Pulmonary artery endothelial cell (primary cell): ENCODE measurements around the gene PODXL2. TPM values are rescaled to one million over a fixed set of nuclear protein-coding genes. Genes with fewer than 3 reads are reported as not detected.
"Not testable (repeated sequence)": the region's sequence is repeated elsewhere in the genome, so short reads cannot be mapped to it uniquely, and the experiment has no call there.

Experiments used
- DNase-seq: peaks from one replicate; pipeline ENCODE4 v3.0.0-alpha.2; 2011; ENCODE audit warnings: low read depth, low spot score
- total RNA-seq: library from RNA; depleted of rRNA; stranded (reverse); fragments of >200 nt; gene quantifications from 2 replicates; pipeline ENCODE4 v1.2.3, GENCODE V29; 2014

Gene PODXL2
- total RNA-seq, 1 donor from 2014 or later: 6.0 TPM

DNA sequence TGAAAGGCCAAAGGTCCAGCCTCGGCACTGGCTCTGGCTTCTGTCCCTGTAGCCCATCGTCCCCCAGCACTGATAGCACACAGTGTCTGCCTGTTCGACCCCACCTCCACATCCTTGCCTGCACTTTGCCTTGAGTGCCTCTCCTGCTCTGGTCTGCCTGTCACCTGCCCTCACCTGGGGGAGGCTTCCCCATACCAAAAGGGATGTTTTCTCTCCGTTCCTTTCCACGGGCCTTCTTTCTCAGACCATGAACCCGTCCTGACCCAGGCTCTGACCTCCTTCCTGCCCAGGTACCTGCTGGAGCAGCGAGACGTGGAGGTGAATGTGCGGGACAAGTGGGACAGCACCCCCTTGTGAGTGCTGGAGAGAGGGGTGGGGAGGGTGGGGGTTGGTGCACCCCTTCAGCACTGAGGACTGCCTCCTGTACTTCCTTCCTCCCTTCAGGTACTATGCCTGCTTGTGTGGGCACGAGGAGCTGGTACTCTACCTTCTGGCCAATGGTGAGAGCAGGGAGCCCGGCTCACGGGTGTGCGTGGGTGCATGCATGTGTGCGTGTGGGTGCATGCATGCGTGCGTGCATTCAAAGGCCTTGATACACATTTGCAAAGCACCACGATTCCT lies 45.2 kb downstream of the PODXL2 start:
- DNase-seq: no peak

GRCh38 chr3:127674790-127675189 lies 45.8 kb downstream of the PODXL2 start:
- DNase-seq: no peak

DNA sequence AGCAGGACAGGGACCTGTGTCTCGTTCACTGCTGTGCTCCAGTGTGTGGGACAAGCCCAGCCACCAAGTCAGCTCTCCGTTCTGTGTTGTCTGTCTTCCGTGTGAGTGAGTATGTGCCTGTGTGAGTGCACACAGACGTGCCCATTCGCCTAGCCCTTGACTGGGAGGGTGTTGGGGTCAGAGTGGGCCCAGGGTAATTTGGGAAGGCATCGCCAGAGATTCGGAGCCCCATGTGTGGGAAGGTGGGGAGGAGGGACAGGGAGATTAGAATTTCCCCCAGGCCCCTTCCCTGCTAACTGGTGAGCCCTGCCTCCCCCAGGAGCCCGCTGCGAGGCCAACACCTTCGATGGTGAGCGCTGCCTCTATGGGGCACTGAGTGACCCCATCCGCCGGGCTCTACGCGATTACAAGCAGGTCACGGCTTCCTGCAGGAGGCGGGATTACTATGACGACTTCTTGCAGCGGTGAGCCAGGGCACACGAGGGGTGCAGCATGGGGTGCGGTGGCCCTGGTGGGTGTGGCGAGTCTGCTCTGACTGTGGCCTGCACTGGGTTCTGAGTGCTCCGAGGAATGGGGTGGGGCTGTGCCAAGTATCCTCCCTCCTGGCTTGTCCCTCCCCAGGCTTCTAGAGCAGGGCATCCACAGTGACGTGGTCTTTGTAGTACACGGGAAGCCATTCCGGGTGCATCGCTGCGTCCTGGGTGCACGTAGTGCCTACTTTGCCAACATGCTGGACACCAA lies 46.8 kb downstream of the PODXL2 start:
- DNase-seq: no peak

DNA sequence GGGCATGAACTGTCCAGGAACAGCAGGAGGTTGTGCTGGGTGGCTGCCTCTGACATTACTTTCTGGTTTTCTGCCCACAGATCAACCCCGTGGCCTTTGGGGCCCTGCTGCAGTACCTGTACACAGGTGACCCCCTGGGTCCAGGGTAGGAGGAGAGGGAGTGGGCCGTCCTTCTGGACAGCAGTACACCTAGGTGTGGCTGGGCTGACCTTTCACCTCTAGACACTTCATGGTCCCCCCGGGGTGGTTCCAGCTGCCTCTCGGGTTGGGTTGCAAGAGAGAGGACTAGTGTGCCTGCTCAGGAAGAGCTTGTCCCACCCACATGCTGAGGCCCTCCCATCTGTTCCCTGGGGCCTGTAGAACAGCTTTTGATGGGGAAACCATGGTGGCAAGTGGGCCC lies 47.5 kb downstream of the PODXL2 start:
- no peak for DNase-seq

- DNase-seq: no peak
These were observed 48.0 kb downstream of the PODXL2 start for GRCh38 chr3:127676921-127677351.

GRCh38 chr3:127677541-127678314 lies 48.7 kb downstream of the PODXL2 start:
- DNase-seq: no peak

DNA sequence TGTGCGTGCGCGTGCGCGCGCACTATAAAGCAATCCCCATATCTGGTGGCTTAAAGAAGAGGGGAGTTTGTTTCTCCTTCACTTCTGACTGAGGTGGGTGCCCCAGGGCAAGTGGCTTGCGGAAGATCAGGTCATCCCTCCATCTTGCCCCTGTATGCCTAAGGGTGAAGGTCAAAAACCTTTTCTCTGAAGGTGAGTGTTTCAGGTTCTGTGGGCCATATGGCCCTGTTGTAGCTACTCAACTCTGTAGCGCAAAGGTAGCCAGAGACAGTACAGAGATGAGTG lies 49.3 kb downstream of the PODXL2 start:
- no peak for DNase-seq

GRCh38 chr3:127678611-127679533 lies 49.9 kb downstream of the PODXL2 start:
- DNase-seq: no peak

GRCh38 chr3:127679534-127680145 lies 50.7 kb downstream of the PODXL2 start:
- no peak for DNase-seq

DNA sequence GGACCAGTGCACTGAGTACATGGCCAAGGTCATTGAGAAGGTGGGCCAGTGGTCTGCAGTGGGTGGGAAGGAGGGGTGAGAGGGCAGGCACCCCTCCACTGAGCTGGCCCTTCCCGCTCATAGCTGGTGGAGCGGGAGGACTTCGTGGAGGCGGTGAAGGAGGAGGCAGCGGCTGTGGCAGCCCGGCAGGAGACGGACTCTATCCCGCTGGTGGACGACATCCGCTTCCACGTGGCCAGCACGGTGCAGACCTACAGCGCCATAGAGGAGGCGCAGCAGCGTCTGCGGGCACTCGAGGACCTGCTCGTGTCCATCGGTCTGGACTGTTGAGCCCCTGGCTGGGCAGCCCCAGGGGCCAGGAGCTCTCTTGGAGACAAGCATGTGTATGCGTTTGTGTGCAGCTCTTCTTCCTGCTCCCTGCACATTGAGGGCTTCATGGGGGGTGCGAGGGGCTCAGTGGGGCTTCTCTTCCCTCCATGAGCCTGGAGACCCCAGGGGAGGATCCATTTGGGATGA lies 51.2 kb downstream of the PODXL2 start:
- no peak for DNase-seq

- no peak for DNase-seq
These were observed 51.8 kb downstream of the PODXL2 start for GRCh38 chr3:127680798-127681221.

- DNase-seq: not testable (repeated sequence)
These were observed 53.2 kb downstream of the PODXL2 start for GRCh38 chr3:127682175-127682554.

DNA sequence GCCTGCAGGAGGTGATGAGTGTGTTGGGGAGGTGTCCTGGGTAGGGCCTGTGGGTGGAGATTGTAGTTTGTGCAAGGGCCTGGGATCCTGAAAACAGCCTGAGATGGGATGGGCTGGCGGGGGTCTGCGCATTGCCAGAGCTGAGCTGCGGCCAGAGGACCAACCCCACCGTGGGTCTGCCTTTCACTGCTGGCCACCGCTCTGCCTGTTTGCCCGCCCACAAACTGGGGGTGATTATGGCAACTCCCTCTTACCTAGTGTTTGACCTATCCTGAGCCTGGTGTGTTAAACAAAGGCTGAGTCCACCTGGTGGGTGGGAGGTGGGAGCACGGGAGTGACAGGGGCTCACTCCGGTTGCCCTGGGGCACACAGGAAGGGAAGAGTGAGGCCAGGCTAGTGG lies 53.6 kb downstream of the PODXL2 start:
- no peak for DNase-seq

DNA sequence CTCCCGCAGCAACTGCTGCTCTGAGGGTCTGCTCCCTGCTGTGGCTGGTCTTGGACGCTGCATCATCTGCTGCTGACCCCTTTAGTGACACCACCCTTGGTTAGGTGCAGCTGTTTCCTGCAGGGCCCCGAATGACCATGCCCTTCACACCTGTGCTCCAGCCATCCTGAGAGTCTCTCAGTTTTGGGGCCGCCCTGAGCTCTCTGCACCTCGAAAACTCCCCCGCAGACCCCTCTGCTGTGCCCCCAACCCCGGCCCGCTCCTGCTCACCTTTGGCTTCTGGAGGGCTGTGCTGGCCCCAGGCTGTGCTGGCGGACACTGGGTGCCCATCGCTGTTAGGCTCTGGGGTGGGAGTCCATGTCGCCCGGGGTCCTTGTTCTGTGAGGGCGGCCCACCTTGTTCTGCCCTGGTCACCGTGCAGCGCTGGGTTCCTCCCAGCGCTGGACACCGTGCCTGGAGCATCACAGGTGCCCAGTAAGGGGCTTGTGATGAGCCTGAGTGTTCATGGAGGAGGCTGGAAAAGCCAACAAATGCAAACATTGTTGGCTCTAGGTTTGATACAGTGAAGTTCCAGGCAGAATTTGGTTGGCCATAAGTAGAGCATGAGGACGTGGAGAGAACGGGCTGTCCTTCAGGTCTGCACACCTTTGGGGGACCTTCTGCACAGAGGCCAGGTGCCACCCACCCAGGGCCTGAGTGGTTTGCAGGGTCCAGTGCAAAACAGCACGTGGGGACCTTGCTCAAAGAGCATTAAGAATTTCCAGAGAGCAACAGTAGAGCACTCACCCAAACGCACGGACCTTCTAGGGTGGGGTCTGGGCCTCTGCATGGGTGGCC lies 56.1 kb downstream of the PODXL2 start:
- DNase-seq: no peak

- DNase-seq: no peak
These were observed 56.9 kb downstream of the PODXL2 start for GRCh38 chr3:127685708-127686511.

DNA sequence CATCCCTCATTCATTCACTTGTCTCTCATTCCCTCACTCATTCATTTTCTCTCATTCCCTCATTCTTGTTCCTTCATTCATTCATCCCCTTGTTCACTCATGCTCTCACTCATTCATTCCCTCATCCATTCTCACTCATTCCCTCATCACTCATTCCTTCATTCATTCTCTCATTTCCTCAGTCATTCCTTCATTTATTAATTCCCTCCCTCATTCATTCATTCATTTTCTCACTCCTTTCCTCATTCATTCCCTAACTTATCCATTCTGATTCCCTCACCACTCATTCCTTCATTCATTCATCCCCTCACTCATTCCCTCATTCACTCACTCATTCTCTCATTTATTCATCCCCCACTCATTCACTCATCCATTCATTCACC lies 57.5 kb downstream of the PODXL2 start:
- DNase-seq: no peak

DNA sequence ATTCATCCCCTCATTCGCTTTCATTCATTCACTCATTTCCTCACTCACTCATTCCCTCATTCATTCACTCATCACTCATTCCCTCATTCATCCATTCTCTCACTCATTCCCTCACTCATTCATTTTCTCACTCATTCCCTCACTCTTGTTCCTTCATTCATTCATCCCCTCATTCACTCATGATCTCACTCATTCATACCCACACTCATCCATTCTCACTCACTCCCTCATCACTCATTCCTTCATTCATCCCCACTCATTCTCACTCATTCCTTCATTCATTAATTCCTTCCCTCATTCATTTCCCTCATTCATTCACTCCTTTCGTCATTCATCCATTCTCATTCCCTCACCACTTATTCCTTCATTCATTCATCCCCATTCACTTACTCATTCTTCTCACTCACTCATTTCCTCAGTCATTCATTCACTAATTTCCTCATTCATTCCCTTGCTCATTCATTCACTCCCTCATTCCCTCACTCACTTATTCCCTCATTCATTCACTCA lies 58.3 kb downstream of the PODXL2 start:
- DNase-seq: no peak

DNA sequence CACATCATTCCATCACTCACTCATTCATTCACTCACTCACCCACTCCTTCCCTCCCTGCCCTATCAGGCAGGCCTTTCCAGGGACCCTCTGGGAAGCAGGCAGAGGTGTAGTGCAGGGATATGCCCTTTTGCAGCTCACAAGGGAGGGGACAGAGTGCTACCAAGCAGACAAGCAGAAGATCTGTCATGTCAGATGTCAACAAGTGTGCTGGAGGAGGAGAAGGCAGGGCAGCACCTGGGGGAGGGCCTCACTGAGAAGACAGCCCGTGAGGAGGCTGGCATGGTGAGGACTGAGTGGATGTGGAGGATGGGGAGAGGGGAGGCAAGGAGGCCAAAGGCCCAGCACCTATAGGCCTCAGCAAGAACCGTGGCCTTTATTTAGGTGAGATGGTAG lies 59.0 kb downstream of the PODXL2 start:
- no peak for DNase-seq
